SU-DHL-6 (cell line): ENCODE data around the gene PIAS2.

ENCODE experiments used
- H2AFZ ChIP-seq: fragments of 200-600 bp; sonication (generic); 2 replicates; pipeline ENCODE4 v1.6.1; 2014; ENCODE audit warnings: low read depth, mild to moderate bottlenecking, moderate library complexity, mixed read lengths, antibody characterized with exemption, low read length; ENCODE audit not compliant: severe bottlenecking
- H3F3A ChIP-seq: fragments of 200-600 bp; shearing (Covaris generic); 2 replicates; pipeline ENCODE4 v1.6.0; 2016; ENCODE audit warnings: antibody characterized with exemption, mild to moderate bottlenecking; ENCODE audit not compliant: insufficient read depth
- H3K27ac ChIP-seq: fragments of 200-600 bp; sonication (generic); 2 replicates; pipeline ENCODE4 v1.5.1; 2016; ENCODE audit warnings: low read depth, mild to moderate bottlenecking, low read length, moderate library complexity, mixed read lengths
- H3K27me3 ChIP-seq: fragments of 200-600 bp; sonication (generic), shearing (Covaris generic); 2 replicates; pipeline ENCODE4 v1.6.0; 2014; ENCODE audit warnings: mild to moderate bottlenecking, low read length
- H3K36me3 ChIP-seq: fragments of 200-600 bp; sonication (generic); 2 replicates; pipeline ENCODE4 v1.6.1; 2014; ENCODE audit warnings: mild to moderate bottlenecking, low read length, mixed read lengths
- H3K4me2 ChIP-seq: fragments of 300-600, 200-600 bp; shearing (Covaris generic), sonication (generic); 2 replicates; pipeline ENCODE4 v1.6.0; 2014; ENCODE audit warnings: low read length, low read depth, mild to moderate bottlenecking; ENCODE audit not compliant: poor library complexity, severe bottlenecking
- H3K4me3 ChIP-seq: fragments of 200-600 bp; sonication (generic); 2 replicates; pipeline ENCODE4 v1.5.1; 2014; ENCODE audit warnings: antibody characterized with exemption, low read length, mild to moderate bottlenecking, mixed read lengths; ENCODE audit not compliant: insufficient read depth, poor library complexity, severe bottlenecking
- H3K79me2 ChIP-seq: fragments of 200-600 bp; sonication (generic); 2 replicates; pipeline ENCODE4 v1.6.1; 2014; ENCODE audit warnings: mild to moderate bottlenecking, low read length, moderate library complexity; ENCODE audit not compliant: insufficient read depth
- H3K9ac ChIP-seq: fragments of 200-600 bp; sonication (generic); 2 replicates; pipeline ENCODE4 v1.7.0; 2014; ENCODE audit warnings: mild to moderate bottlenecking, low read length
- H3K9me2 ChIP-seq: fragments of 200-600 bp; sonication (generic); replicated peaks from 2 replicates; pipeline ENCODE4 v1.6.1; 2014; ENCODE audit warnings: low read length; ENCODE audit not compliant: insufficient read depth
- H3K9me3 ChIP-seq: fragments of 200-600 bp; sonication (generic); 2 replicates; pipeline ENCODE4 v1.6.1; 2014; ENCODE audit warnings: low read length, mixed read lengths; ENCODE audit not compliant: insufficient read depth
- H4K20me1 ChIP-seq: fragments of 200-600 bp; sonication (generic); 2 replicates; pipeline ENCODE4 v1.6.1; 2014; ENCODE audit warnings: low read depth, mild to moderate bottlenecking, antibody characterized with exemption, low read length, moderate library complexity, mixed read lengths
- CTCF ChIP-seq: fragments of 200-600 bp; sonication (generic); IDR thresholded peaks from one replicate; pipeline ENCODE4 v1.5.1; 2017; ENCODE audit warnings: antibody characterized with exemption, mild to moderate bottlenecking, low read length, moderate library complexity; ENCODE audit not compliant: insufficient read depth, poor library complexity, severe bottlenecking
- EZH2phosphoT487 ChIP-seq: fragments of 200-600 bp; sonication (generic), shearing (Covaris generic); conservative IDR thresholded peaks from 2 replicates; pipeline ENCODE4 v1.6.1; 2018; ENCODE audit warnings: mild to moderate bottlenecking, antibody characterized with exemption, low read length, moderate library complexity, mixed read lengths

PIAS2 gene

GRCh38 chr18:46830633-46831032, 86.7 kb downstream of the PIAS2 start:
- H3K79me2 ChIP-seq = no peaks in the 10 kb centered on the region
- no peak for TF ChIP-seq CTCF
- TF ChIP-seq EZH2phosphoT487 = no peak
- H3F3A ChIP-seq = no peaks in the 10 kb centered on the region
- no peak overlapping the region for H3K4me2 ChIP-seq
- H3K9me2 ChIP-seq = no peaks in the 10 kb centered on the region
- H3K9me3 ChIP-seq = no peaks in the 10 kb centered on the region
- no peak overlapping the region for H2AFZ ChIP-seq
- H3K9ac ChIP-seq = no peak overlapping the region
- H3K27me3 ChIP-seq = no peaks in the 10 kb centered on the region
- H4K20me1 ChIP-seq = no peaks in the 10 kb centered on the region
- H3K36me3 ChIP-seq = peaks cover 53% of the 10 kb centered on the region
- H3K4me3 ChIP-seq = no peak overlapping the region
- H3K27ac ChIP-seq = no peak overlapping the region

- Histone ChIP-seq H3K9ac (no peak overlapping the region), H3K27ac (no peak overlapping the region), H3K9me3 (no peaks in the 10 kb centered on the region), H3F3A (no peaks in the 10 kb centered on the region), H2AFZ (no peak overlapping the region), H4K20me1 (no peaks in the 10 kb centered on the region), H3K4me3 (no peak overlapping the region), H3K36me3 (peaks cover 48% of the 10 kb centered on the region), H3K27me3 (no peaks in the 10 kb centered on the region), H3K4me2 (no peak overlapping the region), H3K79me2 (no peaks in the 10 kb centered on the region), H3K9me2 (no peaks in the 10 kb centered on the region)
- no peak for TF ChIP-seq EZH2phosphoT487
- no peak for TF ChIP-seq CTCF
Measured at GRCh38 chr18:46829947-46830346, 87.4 kb downstream of the PIAS2 start.

- no peak overlapping the region for H3K27ac ChIP-seq
- H3K36me3 ChIP-seq = peaks cover 47% of the 10 kb centered on the region
- H3K9ac ChIP-seq = no peak overlapping the region
- no peak overlapping the region for H3K4me2 ChIP-seq
- H2AFZ ChIP-seq = no peak overlapping the region
- H3F3A ChIP-seq = no peaks in the 10 kb centered on the region
- H3K4me3 ChIP-seq = no peak overlapping the region
- no peaks in the 10 kb centered on the region for H3K9me3 ChIP-seq
- TF ChIP-seq EZH2phosphoT487 = no peak
- TF ChIP-seq CTCF = no peak
- no peaks in the 10 kb centered on the region for H3K79me2 ChIP-seq
- H4K20me1 ChIP-seq = no peaks in the 10 kb centered on the region
- no peaks in the 10 kb centered on the region for H3K9me2 ChIP-seq
- H3K27me3 ChIP-seq = no peaks in the 10 kb centered on the region
Measured at GRCh38 chr18:46829531-46829930, 87.8 kb downstream of the PIAS2 start.
